ENCODE data around the gene STOX1.

GRCh38 chr10:68934994-68935393 lies 107.7 kb downstream of the STOX1 start:
- TF ChIP-seq RAD21 (IDR thresholded peaks at IDR 0.05 in 1 of 2, conservative IDR thresholded peaks at IDR 0.05 in 1 of 2; ENCODE audit: low read depth in 2 of 2, low read length in 2 of 2) (no peak), CTCF (IDR thresholded peaks at IDR 0.05; ENCODE audit: control extremely low read depth in 1 of 3, insufficient read depth in 1 of 3, low read depth in 1 of 3, low read length in 3 of 3) (no peak), HDAC2 (IDR thresholded peaks at IDR 0.05; ENCODE audit: borderline replicate concordance in 1 of 2, low read depth in 2 of 2, low read length in 2 of 2) (no peak), CTBP2 (IDR thresholded peaks at IDR 0.05; ENCODE audit: borderline replicate concordance, insufficient read depth, insufficient read length, low read length) (no peak), POLR2A (IDR thresholded peaks at IDR 0.05; ENCODE audit: control extremely low read depth in 1 of 2, low read depth in 2 of 2, low read length in 2 of 2) (no peak), MAX (IDR thresholded peaks at IDR 0.05) (no peak), POLR2AphosphoS5 (IDR thresholded peaks at IDR 0.05; ENCODE audit: low read depth, low read length) (no peak), TAF1 (IDR thresholded peaks at IDR 0.05; ENCODE audit: low read depth, low read length) (no peak), TEAD4 (IDR thresholded peaks at IDR 0.05; ENCODE audit: low read depth, low read length) (no peak), ATF3 (IDR thresholded peaks at IDR 0.05; ENCODE audit: insufficient read depth, low read depth, low read length) (no peak), YY1 (IDR thresholded peaks at IDR 0.05; ENCODE audit: low read depth, low read length) (no peak)

All from H1 (cell line).